Mesendoderm (in vitro differentiated cells): Measurements from ENCODE around the gene HRCT1.
A peak's percentile ranks its signal among the peaks of the same experiment; 100 is the strongest.

Experiments
- DNase-seq: peaks from one replicate; pipeline ENCODE4 v3.0.0; 2013
- H2AK5ac ChIP-seq: 2 replicates; pipeline ENCODE4 v1.6.1; 2013; ENCODE audit warnings: low read length, inconsistent platforms
- H2BK120ac ChIP-seq: 2 replicates; pipeline ENCODE4 v1.6.1; 2013; ENCODE audit warnings: low read depth, mild to moderate bottlenecking, low read length, moderate library complexity, mixed read lengths
- H2BK15ac ChIP-seq: replicated peaks from 2 replicates; pipeline ENCODE4 v1.6.1; 2013; ENCODE audit warnings: low read depth, mild to moderate bottlenecking, moderate library complexity
- H2BK5ac ChIP-seq: 2 replicates; pipeline ENCODE4 v1.6.1; 2013; ENCODE audit warnings: low read length, inconsistent platforms
- H3K18ac ChIP-seq: 2 replicates; pipeline ENCODE4 v1.6.1; 2013; ENCODE audit warnings: mild to moderate bottlenecking, low read length, mixed read lengths
- H3K23ac ChIP-seq: one replicate; pipeline ENCODE4 v1.6.1; 2013; ENCODE audit warnings: low read length
- H3K27ac ChIP-seq: 2 replicates; pipeline ENCODE4 v1.5.1; 2013; ENCODE audit warnings: low read depth, mild to moderate bottlenecking, inconsistent platforms, low read length, moderate library complexity
- H3K27me3 ChIP-seq: 2 replicates; pipeline ENCODE4 v1.6.1; 2013; ENCODE audit warnings: low read length, control low read depth, mild to moderate bottlenecking, inconsistent platforms; ENCODE audit not compliant: insufficient read depth, poor library complexity
- H3K36me3 ChIP-seq: 2 replicates; pipeline ENCODE4 v1.6.1; 2013; ENCODE audit warnings: low read length, inconsistent platforms; ENCODE audit not compliant: control insufficient read depth, insufficient read depth
- H3K4ac ChIP-seq: one replicate; pipeline ENCODE4 v1.6.1; 2013; ENCODE audit warnings: low read depth, mild to moderate bottlenecking, low read length, moderate library complexity
- H3K4me1 ChIP-seq: 2 replicates; pipeline ENCODE4 v1.6.1; 2013; ENCODE audit warnings: low read depth, low read length, inconsistent platforms; ENCODE audit not compliant: control insufficient read depth
- H3K4me2 ChIP-seq: 2 replicates; pipeline ENCODE4 v1.6.1; 2013; ENCODE audit warnings: low read length
- H3K4me3 ChIP-seq: 2 replicates; pipeline ENCODE4 v1.5.1; 2013; ENCODE audit warnings: mild to moderate bottlenecking, low read length
- H3K56ac ChIP-seq: one replicate; pipeline ENCODE4 v1.6.1; 2013; ENCODE audit warnings: low read length
- H3K79me1 ChIP-seq: 2 replicates; pipeline ENCODE4 v1.6.1; 2013; ENCODE audit warnings: low read length, inconsistent platforms
- H3K79me2 ChIP-seq: 2 replicates; pipeline ENCODE4 v1.6.1; 2013; ENCODE audit warnings: mild to moderate bottlenecking, low read length; ENCODE audit not compliant: control insufficient read depth, insufficient read depth
- H3K9ac ChIP-seq: 2 replicates; pipeline ENCODE4 v1.6.1; 2013; ENCODE audit warnings: low read length, inconsistent platforms
- H4K5ac ChIP-seq: one replicate; pipeline ENCODE4 v1.6.1; 2013; ENCODE audit warnings: low read length
- H4K8ac ChIP-seq: one replicate; pipeline ENCODE4 v1.6.1; 2013; ENCODE audit warnings: low read depth, mild to moderate bottlenecking, control low read depth, low read length, moderate library complexity
- WGBS: extraction: QIAGEN DNeasy Blood & Tissue Kit; methylation state at CpG from one replicate; pipeline ENCODE4 v1.1.7; 2013; ENCODE audit warnings: low lambda C conversion rate, missing lambda C conversion rate; ENCODE audit not compliant: insufficient coverage; ENCODE audit errors: extremely low coverage; 5-methylcytosine and 5-hydroxymethylcytosine counted together

HRCT1 gene

DNA sequence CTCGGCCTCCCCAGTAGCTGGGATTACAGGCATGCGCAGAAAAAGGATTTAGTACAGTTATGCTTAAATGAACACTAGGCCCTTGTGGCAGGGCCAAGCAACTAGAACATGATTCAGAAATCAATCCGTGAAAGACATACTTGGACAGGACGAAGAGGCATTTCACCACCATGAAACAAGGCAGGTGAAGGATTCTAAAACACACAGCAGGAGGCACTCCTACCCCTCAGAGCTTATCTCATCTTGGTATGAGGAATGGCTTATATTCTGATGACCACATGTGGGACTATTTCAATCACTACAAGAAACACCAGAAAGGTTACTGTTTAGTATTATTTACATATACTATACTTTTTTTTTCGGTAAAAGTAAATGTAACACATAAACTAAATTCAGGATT, 36.3 kb downstream of the HRCT1 start:
- no CpG with 5 or more reads among the region's 5 CpGs for WGBS
- Histone ChIP-seq H3K56ac (no peak overlapping the region), H2BK15ac (no peak overlapping the region), H3K4me2 (no peak overlapping the region), H2AK5ac (no peak overlapping the region), H3K36me3 (no peaks in the 10 kb centered on the region), H2BK5ac (no peak overlapping the region), H3K9ac (no peak overlapping the region), H3K79me1 (no peaks in the 10 kb centered on the region), H3K79me2 (no peaks in the 10 kb centered on the region), H3K27ac (no peak overlapping the region), H4K8ac (no peak overlapping the region), H3K4me3 (no peak overlapping the region), H3K18ac (no peak overlapping the region), H3K4me1 (peaks cover 2% of the 10 kb centered on the region), H4K5ac (no peak overlapping the region), H3K27me3 (peaks cover 4% of the 10 kb centered on the region), H3K23ac (no peak overlapping the region), H2BK120ac (no peak overlapping the region), H3K4ac (no peak overlapping the region)
- no peak for DNase-seq

DNA sequence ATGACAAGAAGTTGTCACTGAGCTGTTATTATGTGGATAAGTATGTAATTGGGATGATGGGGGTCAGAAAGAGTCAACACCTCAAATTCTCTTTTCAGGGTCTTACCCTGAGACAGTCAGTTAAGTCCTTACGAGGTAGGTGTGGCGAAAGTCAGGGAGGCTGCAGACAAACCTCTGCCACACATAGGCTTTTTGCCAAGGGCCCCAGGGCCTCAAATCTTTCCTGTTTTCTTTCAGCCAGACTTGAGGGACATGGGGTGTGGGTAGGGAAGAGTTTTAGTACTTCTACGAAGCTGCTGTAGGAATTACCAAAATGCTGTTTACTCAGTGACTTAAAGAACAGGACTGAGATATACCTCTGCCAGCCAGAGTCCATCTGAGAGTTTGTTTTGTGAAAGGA, 38.2 kb downstream of the HRCT1 start:
- Histone ChIP-seq H3K4me2 (no peak overlapping the region), H2BK5ac (no peak overlapping the region), H3K4me1 (peaks cover 2% of the 10 kb centered on the region), H2BK15ac (no peak overlapping the region), H3K4me3 (no peak overlapping the region), H3K79me1 (no peaks in the 10 kb centered on the region), H3K9ac (no peak overlapping the region), H3K36me3 (no peaks in the 10 kb centered on the region), H3K56ac (no peak overlapping the region), H3K79me2 (no peaks in the 10 kb centered on the region), H3K27me3 (peaks cover 4% of the 10 kb centered on the region), H4K5ac (no peak overlapping the region), H3K23ac (no peak overlapping the region), H3K18ac (no peak overlapping the region), H3K4ac (no peak overlapping the region), H2AK5ac (no peak overlapping the region), H3K27ac (no peak overlapping the region), H2BK120ac (no peak overlapping the region), H4K8ac (no peak overlapping the region)
- WGBS = no CpG with 5 or more reads among the region's 3 CpGs
- no peak for DNase-seq

GRCh38 chr9:35944841-35945240, 38.8 kb downstream of the HRCT1 start:
- Histone ChIP-seq H2BK5ac (no peak overlapping the region), H4K5ac (no peak overlapping the region), H2BK15ac (no peak overlapping the region), H3K9ac (no peak overlapping the region), H3K79me1 (no peaks in the 10 kb centered on the region), H3K79me2 (no peaks in the 10 kb centered on the region), H3K27me3 (peaks cover 4% of the 10 kb centered on the region), H3K4me1 (peaks cover 2% of the 10 kb centered on the region), H3K4me3 (no peak overlapping the region), H3K4ac (no peak overlapping the region), H3K23ac (no peak overlapping the region), H3K56ac (no peak overlapping the region), H2BK120ac (no peak overlapping the region), H4K8ac (peak overlapping the region; percentile 91), H3K27ac (no peak overlapping the region), H3K18ac (no peak overlapping the region), H3K36me3 (no peaks in the 10 kb centered on the region), H2AK5ac (no peak overlapping the region), H3K4me2 (no peak overlapping the region)
- no peak for DNase-seq
- no CpG with 5 or more reads among the region's 3 CpGs for WGBS

DNA sequence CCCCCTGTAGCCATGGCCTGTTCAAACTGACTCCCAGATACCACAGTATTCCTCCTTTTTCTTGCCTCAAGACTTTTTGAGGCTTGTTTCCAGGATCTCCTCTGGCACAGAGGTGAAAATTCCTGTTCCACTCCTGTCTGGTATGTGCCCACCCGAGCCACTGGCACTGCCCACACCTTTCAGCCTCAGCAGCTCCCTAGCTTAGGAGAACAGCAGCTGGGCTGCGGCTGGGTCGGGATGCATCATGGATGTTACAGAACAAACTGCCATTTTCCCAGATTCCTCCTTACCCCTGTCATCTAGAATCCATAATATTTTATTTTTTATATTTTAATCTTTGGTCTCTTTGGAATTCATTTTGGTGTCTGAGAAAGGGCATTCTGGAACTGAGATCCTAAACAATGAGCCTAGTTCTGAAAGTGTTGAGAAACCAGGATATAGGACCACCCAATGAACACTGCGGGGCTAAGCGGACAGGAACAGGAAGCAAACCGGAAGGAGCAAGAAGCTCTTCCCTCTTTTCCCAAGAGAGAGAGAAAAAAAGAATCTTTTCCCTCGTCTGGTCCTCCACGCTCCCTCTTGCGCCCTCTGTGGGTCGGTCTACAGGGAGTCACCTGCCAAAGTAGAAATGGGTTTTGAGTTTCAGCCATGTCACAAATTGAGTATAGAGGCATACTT, 39.5 kb downstream of the HRCT1 start:
- Histone ChIP-seq H3K4me1 (peaks cover 2% of the 10 kb centered on the region), H3K79me2 (no peaks in the 10 kb centered on the region), H2BK5ac (no peak overlapping the region), H3K27me3 (peaks cover 4% of the 10 kb centered on the region), H3K23ac (no peak overlapping the region), H4K8ac (peak overlapping the region; percentile 91), H3K9ac (no peak overlapping the region), H3K4ac (no peak overlapping the region), H3K27ac (no peak overlapping the region), H3K36me3 (no peaks in the 10 kb centered on the region), H3K79me1 (no peaks in the 10 kb centered on the region), H3K18ac (no peak overlapping the region), H4K5ac (peak overlapping the region; percentile 8), H2BK120ac (no peak overlapping the region), H2AK5ac (no peak overlapping the region), H3K56ac (no peak overlapping the region), H3K4me2 (no peak overlapping the region), H2BK15ac (no peak overlapping the region), H3K4me3 (no peak overlapping the region)
- WGBS = no CpG with 5 or more reads among the region's 10 CpGs
- DNase-seq = peak; percentile 92

DNA sequence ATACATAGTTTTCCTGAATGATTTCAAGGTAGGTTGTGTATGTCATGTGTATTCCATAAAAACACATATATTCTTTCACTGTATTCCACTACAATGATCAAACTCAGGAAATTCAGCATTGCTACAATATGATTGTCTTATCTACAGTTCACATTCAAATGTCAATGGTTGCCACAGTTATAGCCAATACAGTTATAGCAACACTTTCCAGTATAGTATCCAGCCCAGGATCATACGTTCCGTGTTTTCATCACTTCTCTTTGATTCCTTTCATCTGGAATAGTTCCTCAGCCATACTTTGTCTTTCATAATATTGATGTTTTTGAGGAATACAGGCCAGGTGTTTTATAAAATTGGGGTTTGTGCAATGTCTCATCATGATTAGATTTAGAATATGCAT, 42.4 kb downstream of the HRCT1 start:
- Histone ChIP-seq H3K79me2 (no peaks in the 10 kb centered on the region), H4K8ac (no peak overlapping the region), H3K4me1 (peaks cover 2% of the 10 kb centered on the region), H3K4me3 (no peak overlapping the region), H3K4ac (no peak overlapping the region), H3K4me2 (no peak overlapping the region), H2BK120ac (no peak overlapping the region), H3K18ac (no peak overlapping the region), H2BK5ac (no peak overlapping the region), H3K27ac (no peak overlapping the region), H3K56ac (no peak overlapping the region), H3K36me3 (no peaks in the 10 kb centered on the region), H2BK15ac (no peak overlapping the region), H3K23ac (no peak overlapping the region), H2AK5ac (no peak overlapping the region), H3K27me3 (peaks cover 4% of the 10 kb centered on the region), H3K9ac (no peak overlapping the region), H3K79me1 (no peaks in the 10 kb centered on the region), H4K5ac (no peak overlapping the region)
- no peak for DNase-seq
- no CpG with 5 or more reads among the region's 2 CpGs for WGBS

DNA sequence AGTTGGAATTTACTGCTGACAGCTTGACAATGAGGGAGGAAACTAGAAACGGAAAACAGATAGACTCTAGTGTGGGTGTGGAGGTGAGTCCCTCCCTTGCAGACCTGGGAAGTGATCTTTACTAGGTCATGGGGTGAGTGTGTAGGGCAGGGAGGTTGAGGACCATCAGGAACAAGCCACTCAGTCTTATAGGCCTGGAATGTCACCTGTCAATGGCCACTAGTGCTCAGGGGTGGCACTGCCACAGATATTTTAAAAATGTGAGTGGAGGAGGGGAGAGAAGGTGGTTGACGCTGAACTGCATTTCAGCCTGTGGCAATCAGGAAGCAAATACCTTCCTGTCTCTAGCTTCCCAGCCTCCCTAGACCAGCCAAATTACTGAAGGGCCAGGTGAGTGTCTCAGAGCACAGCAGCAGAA, 42.9 kb downstream of the HRCT1 start:
- no peak overlapping the region for H2AK5ac ChIP-seq
- H3K23ac ChIP-seq = no peak overlapping the region
- no peak overlapping the region for H3K27ac ChIP-seq
- H3K36me3 ChIP-seq = no peaks in the 10 kb centered on the region
- no peak overlapping the region for H2BK5ac ChIP-seq
- H3K79me1 ChIP-seq = no peaks in the 10 kb centered on the region
- H3K4me1 ChIP-seq = peaks cover 2% of the 10 kb centered on the region
- no peak overlapping the region for H3K4ac ChIP-seq
- no peak overlapping the region for H3K4me3 ChIP-seq
- peaks cover 3% of the 10 kb centered on the region for H3K27me3 ChIP-seq
- no peak overlapping the region for H2BK15ac ChIP-seq
- H4K5ac ChIP-seq = no peak overlapping the region
- no peak overlapping the region for H3K9ac ChIP-seq
- H3K4me2 ChIP-seq = no peak overlapping the region
- no peak overlapping the region for H4K8ac ChIP-seq
- H3K56ac ChIP-seq = no peak overlapping the region
- no peak overlapping the region for H3K18ac ChIP-seq
- WGBS = no CpG with 5 or more reads among the region's 2 CpGs
- no peaks in the 10 kb centered on the region for H3K79me2 ChIP-seq
- peak; percentile 91 for DNase-seq
- H2BK120ac ChIP-seq = no peak overlapping the region
